Endothelial cell of umbilical vein (primary cell): Measurements from ENCODE around the gene ZNF711.

ENCODE experiments used
- EZH2 ChIP-seq: IDR thresholded peaks from 2 replicates; pipeline ENCODE4 v1.6.1; 2012; ENCODE audit warnings: borderline replicate concordance, low read depth, mild to moderate bottlenecking, moderate library complexity, low read length, inconsistent platforms; ENCODE audit not compliant: severe bottlenecking
- JUN ChIP-seq: IDR thresholded peaks from 2 replicates; pipeline ENCODE4 v1.6.1; 2011; ENCODE audit warnings: borderline replicate concordance, low read depth; ENCODE audit not compliant: insufficient read length, insufficient read depth
- POLR2A ChIP-seq: IDR thresholded peaks from 2 replicates; pipeline ENCODE4 v1.6.1; 2012; ENCODE audit warnings: low read depth, mild to moderate bottlenecking, control low read depth, low read length
- POLR2AphosphoS5 ChIP-seq: IDR thresholded peaks from 2 replicates; pipeline ENCODE4 v1.6.1; 2012; ENCODE audit warnings: low read depth, mild to moderate bottlenecking, control low read depth, low read length, moderate library complexity; ENCODE audit not compliant: insufficient read depth
- TF ChIP-seq, protein P1 (sequence below), 2 donors: IDR thresholded peaks; 1 replicate in 1 of 2; 2 replicates in 1 of 2; pipeline ENCODE4 v1.5.1; 2011; ENCODE audit warnings: low read length in 2 of 2, mild to moderate bottlenecking in 2 of 2, moderate library complexity in 2 of 2, control low read depth in 1 of 2, inconsistent platforms in 1 of 2, low read depth in 1 of 2; ENCODE audit not compliant: insufficient read depth in 1 of 2; ENCODE audit errors: extremely low read depth in 1 of 2

DNA sequence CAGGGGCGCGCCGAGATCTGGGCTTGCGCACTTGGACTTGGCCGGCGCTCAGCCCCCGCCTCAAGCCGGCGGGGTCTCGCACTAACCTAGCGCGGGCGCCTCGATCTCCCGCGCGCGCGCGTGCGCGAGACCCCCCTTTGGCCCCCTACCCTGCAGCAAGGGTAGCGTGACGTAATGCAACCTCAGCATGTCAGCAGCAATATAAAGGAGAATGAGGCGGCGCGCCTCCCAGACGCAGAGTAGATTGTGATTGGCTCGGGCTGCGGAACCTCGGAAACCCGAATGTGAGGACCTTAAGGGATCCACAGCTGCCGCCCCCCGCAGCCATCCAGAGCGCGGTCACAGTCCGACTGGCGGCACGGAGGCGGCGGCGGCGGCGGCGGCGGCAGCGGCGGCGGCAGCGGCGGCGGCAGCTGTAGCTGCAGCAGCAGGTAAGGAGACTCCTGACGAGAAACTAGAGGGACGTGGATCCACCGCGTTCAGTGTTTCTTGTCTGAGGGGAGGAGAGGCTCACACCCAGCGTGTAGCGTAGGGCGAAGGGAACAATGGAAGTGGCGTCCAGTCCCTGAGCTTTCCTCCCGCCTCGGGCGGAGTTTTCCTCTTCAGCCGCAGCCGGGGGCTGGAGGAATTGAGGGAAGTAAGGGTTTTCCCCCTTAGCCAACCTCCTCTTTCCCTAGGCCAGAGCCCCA lies at the start of gene ZNF711, which contains the start of gene SATL1:
- TF ChIP-seq, protein P1, sequence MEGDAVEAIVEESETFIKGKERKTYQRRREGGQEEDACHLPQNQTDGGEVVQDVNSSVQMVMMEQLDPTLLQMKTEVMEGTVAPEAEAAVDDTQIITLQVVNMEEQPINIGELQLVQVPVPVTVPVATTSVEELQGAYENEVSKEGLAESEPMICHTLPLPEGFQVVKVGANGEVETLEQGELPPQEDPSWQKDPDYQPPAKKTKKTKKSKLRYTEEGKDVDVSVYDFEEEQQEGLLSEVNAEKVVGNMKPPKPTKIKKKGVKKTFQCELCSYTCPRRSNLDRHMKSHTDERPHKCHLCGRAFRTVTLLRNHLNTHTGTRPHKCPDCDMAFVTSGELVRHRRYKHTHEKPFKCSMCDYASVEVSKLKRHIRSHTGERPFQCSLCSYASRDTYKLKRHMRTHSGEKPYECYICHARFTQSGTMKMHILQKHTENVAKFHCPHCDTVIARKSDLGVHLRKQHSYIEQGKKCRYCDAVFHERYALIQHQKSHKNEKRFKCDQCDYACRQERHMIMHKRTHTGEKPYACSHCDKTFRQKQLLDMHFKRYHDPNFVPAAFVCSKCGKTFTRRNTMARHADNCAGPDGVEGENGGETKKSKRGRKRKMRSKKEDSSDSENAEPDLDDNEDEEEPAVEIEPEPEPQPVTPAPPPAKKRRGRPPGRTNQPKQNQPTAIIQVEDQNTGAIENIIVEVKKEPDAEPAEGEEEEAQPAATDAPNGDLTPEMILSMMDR (IDR thresholded peaks at IDR 0.05; ENCODE audit: extremely low read depth in 1 of 2, insufficient read depth in 1 of 2, low read depth in 1 of 2, low read length in 2 of 2): no peak
- no peak for TF ChIP-seq EZH2
- TF ChIP-seq JUN: no peak
- no peak for TF ChIP-seq POLR2AphosphoS5
- TF ChIP-seq POLR2A: no peak
